NCI-H748 (cell line): ENCODE data around the gene SMCO3.

Source experiments
- DNase-seq: peaks from one replicate; lab custom pipeline; 2025; ENCODE audit not compliant: unreplicated experiment; lab: John Stamatoyannopoulos, UW

SMCO3 gene

GRCh38 chr12:14828892-14829291 is 14.9 kb upstream of the SMCO3 start:
- no peak for DNase-seq

GRCh38 chr12:14827043-14827442 is 13.1 kb upstream of the SMCO3 start:
- DNase-seq: no peak

GRCh38 chr12:14826491-14826890 is 12.5 kb upstream of the SMCO3 start:
- no peak for DNase-seq

- no peak for DNase-seq
These were observed 11.3 kb upstream of the SMCO3 start for GRCh38 chr12:14825256-14825655.

- no peak for DNase-seq
These were observed 10.1 kb upstream of the SMCO3 start for GRCh38 chr12:14824012-14824634.

- DNase-seq: no peak
These were observed 2.5 kb downstream of the SMCO3 start for GRCh38 chr12:14811486-14811885.

GRCh38 chr12:14810953-14811483 is 3.0 kb downstream of the SMCO3 start:
- peak; percentile 8 for DNase-seq

GRCh38 chr12:14810167-14810952 is 3.6 kb downstream of the SMCO3 start:
- DNase-seq: no peak

GRCh38 chr12:14803830-14804160 is 10.2 kb downstream of the SMCO3 start:
- DNase-seq: peak; percentile 62

GRCh38 chr12:14803011-14803829 is 10.8 kb downstream of the SMCO3 start, which contains the start of the genes C12orf60 and WBP11:
Gene C12orf60, plus strand, starts transcription at chr12:14803670. Its CDS starts 19,266 bp downstream, at chr12:14822936.
Gene WBP11, minus strand, starts transcription at chr12:14803478. Its CDS starts 2,095 bp downstream, at chr12:14801383.
- DNase-seq: peak; percentile 98

- DNase-seq: no peak
These were observed 11.3 kb downstream of the SMCO3 start for GRCh38 chr12:14802721-14803010.

GRCh38 chr12:14802247-14802646 is 11.7 kb downstream of the SMCO3 start:
- no peak for DNase-seq

- no peak for DNase-seq
These were observed 18.9 kb downstream of the SMCO3 start for GRCh38 chr12:14795028-14795448.

GRCh38 chr12:14785568-14785967 is 28.4 kb downstream of the SMCO3 start:
- no peak for DNase-seq

GRCh38 chr12:14784471-14784870 is 29.5 kb downstream of the SMCO3 start:
- DNase-seq: no peak

- DNase-seq: no peak
These were observed 31.2 kb downstream of the SMCO3 start for GRCh38 chr12:14782756-14783155.

GRCh38 chr12:14781563-14781962 is 32.4 kb downstream of the SMCO3 start:
- no peak for DNase-seq

GRCh38 chr12:14780859-14781258 is 33.1 kb downstream of the SMCO3 start:
- DNase-seq: no peak

- no peak for DNase-seq
These were observed 34.1 kb downstream of the SMCO3 start for GRCh38 chr12:14779834-14780233.

GRCh38 chr12:14777271-14777670 is 36.7 kb downstream of the SMCO3 start:
- peak; percentile 32 for DNase-seq

- peak; percentile 5 for DNase-seq
These were observed 37.6 kb downstream of the SMCO3 start for GRCh38 chr12:14776236-14776961.
